ENCODE results near the gene C17orf67.

- TF ChIP-seq, protein P1, sequence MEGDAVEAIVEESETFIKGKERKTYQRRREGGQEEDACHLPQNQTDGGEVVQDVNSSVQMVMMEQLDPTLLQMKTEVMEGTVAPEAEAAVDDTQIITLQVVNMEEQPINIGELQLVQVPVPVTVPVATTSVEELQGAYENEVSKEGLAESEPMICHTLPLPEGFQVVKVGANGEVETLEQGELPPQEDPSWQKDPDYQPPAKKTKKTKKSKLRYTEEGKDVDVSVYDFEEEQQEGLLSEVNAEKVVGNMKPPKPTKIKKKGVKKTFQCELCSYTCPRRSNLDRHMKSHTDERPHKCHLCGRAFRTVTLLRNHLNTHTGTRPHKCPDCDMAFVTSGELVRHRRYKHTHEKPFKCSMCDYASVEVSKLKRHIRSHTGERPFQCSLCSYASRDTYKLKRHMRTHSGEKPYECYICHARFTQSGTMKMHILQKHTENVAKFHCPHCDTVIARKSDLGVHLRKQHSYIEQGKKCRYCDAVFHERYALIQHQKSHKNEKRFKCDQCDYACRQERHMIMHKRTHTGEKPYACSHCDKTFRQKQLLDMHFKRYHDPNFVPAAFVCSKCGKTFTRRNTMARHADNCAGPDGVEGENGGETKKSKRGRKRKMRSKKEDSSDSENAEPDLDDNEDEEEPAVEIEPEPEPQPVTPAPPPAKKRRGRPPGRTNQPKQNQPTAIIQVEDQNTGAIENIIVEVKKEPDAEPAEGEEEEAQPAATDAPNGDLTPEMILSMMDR (optimal IDR thresholded peaks at IDR 0.05 in 1 of 3, IDR thresholded peaks at IDR 0.05 in 1 of 3, conservative IDR thresholded peaks at IDR 0.05 in 1 of 3; ENCODE audit: extremely low read depth in 1 of 3, insufficient read depth in 2 of 3, low read length in 3 of 3): no peak
- TF ChIP-seq EZH2 (IDR thresholded peaks at IDR 0.05; ENCODE audit: low read length): no peak
Measured at GRCh38 chr17:56771563-56771962, 62.2 kb downstream of the C17orf67 start.

All from keratinocyte (primary cell).